Measurements from ENCODE around the gene PRCC.

Gene PRCC

GRCh38 chr1:156805766-156806511 lies 38.6 kb downstream of the PRCC start:
- Histone ChIP-seq H3K4me3 (ENCODE audit: low read length) (no peak overlapping the region), H3K27ac (ENCODE audit: low read depth, low read length) (no peak overlapping the region), H3K23ac (ENCODE audit: low read length) (no peak overlapping the region), H3K79me2 (ENCODE audit: control insufficient read depth, insufficient read depth, low read length) (no peaks in the 10 kb centered on the region), H3K18ac (ENCODE audit: low read length) (no peak overlapping the region), H4K8ac (ENCODE audit: low read depth, low read length) (no peak overlapping the region), H3K9ac (ENCODE audit: low read length) (no peak overlapping the region), H3K4me1 (ENCODE audit: control insufficient read depth, low read depth, low read length) (no peaks in the 10 kb centered on the region), H3K36me3 (ENCODE audit: control insufficient read depth, insufficient read depth, low read length) (peaks cover 2% of the 10 kb centered on the region), H2AK5ac (ENCODE audit: low read length) (no peak overlapping the region), H2BK15ac (replicated peaks; ENCODE audit: low read depth) (no peak overlapping the region), H3K27me3 (ENCODE audit: insufficient read depth, low read length, poor library complexity) (no peaks in the 10 kb centered on the region), H3K4me2 (ENCODE audit: low read length) (no peak overlapping the region), H3K56ac (ENCODE audit: low read length) (no peak overlapping the region), H2BK5ac (ENCODE audit: low read length) (no peak overlapping the region), H3K4ac (ENCODE audit: low read depth, low read length) (no peak overlapping the region), H2BK120ac (ENCODE audit: low read depth, low read length) (no peak overlapping the region), H4K5ac (ENCODE audit: low read length) (no peak overlapping the region), H3K79me1 (ENCODE audit: low read length) (no peaks in the 10 kb centered on the region)
- no peak for DNase-seq
- WGBS (ENCODE audit: extremely low coverage, insufficient coverage, low lambda C conversion rate): no CpG with 5 or more reads among the region's 3 CpGs

GRCh38 chr1:156806512-156807440 lies 39.4 kb downstream of the PRCC start:
- no peak overlapping the region for H4K5ac ChIP-seq (ENCODE audit: low read length)
- no peak overlapping the region for H3K18ac ChIP-seq (ENCODE audit: low read length)

GRCh38 chr1:156807627-156808026 lies 40.3 kb downstream of the PRCC start:
- DNase-seq: no peak
- Histone ChIP-seq H3K36me3 (ENCODE audit: control insufficient read depth, insufficient read depth, low read length) (no peaks in the 10 kb centered on the region), H2BK120ac (ENCODE audit: low read depth, low read length) (no peak overlapping the region), H3K27me3 (ENCODE audit: insufficient read depth, low read length, poor library complexity) (no peaks in the 10 kb centered on the region), H3K4me2 (ENCODE audit: low read length) (no peak overlapping the region), H3K18ac (ENCODE audit: low read length) (no peak overlapping the region), H4K8ac (ENCODE audit: low read depth, low read length) (no peak overlapping the region), H2BK15ac (replicated peaks; ENCODE audit: low read depth) (no peak overlapping the region), H3K9ac (ENCODE audit: low read length) (no peak overlapping the region), H4K5ac (ENCODE audit: low read length) (no peak overlapping the region), H3K79me2 (ENCODE audit: control insufficient read depth, insufficient read depth, low read length) (no peaks in the 10 kb centered on the region), H3K56ac (ENCODE audit: low read length) (no peak overlapping the region), H2AK5ac (ENCODE audit: low read length) (no peak overlapping the region), H3K27ac (ENCODE audit: low read depth, low read length) (no peak overlapping the region), H2BK5ac (ENCODE audit: low read length) (no peak overlapping the region), H3K4ac (ENCODE audit: low read depth, low read length) (no peak overlapping the region), H3K79me1 (ENCODE audit: low read length) (no peaks in the 10 kb centered on the region), H3K4me3 (ENCODE audit: low read length) (no peak overlapping the region), H3K23ac (ENCODE audit: low read length) (no peak overlapping the region), H3K4me1 (ENCODE audit: control insufficient read depth, low read depth, low read length) (no peaks in the 10 kb centered on the region)
- no CpG with 5 or more reads among the region's 2 CpGs for WGBS (ENCODE audit: extremely low coverage, insufficient coverage, low lambda C conversion rate)

More at GRCh38 chr1:156806512-156807440, 39.4 kb downstream of the PRCC start:
- Histone ChIP-seq H2BK120ac (ENCODE audit: low read depth, low read length) (no peak overlapping the region), H3K79me1 (ENCODE audit: low read length) (no peaks in the 10 kb centered on the region), H3K23ac (ENCODE audit: low read length) (no peak overlapping the region), H3K4ac (ENCODE audit: low read depth, low read length) (no peak overlapping the region), H3K9ac (ENCODE audit: low read length) (no peak overlapping the region), H3K27me3 (ENCODE audit: insufficient read depth, low read length, poor library complexity) (no peaks in the 10 kb centered on the region), H3K27ac (ENCODE audit: low read depth, low read length) (no peak overlapping the region), H3K36me3 (ENCODE audit: control insufficient read depth, insufficient read depth, low read length) (no peaks in the 10 kb centered on the region), H3K4me3 (ENCODE audit: low read length) (no peak overlapping the region), H4K8ac (ENCODE audit: low read depth, low read length) (no peak overlapping the region), H3K56ac (ENCODE audit: low read length) (no peak overlapping the region), H2AK5ac (ENCODE audit: low read length) (no peak overlapping the region), H2BK15ac (replicated peaks; ENCODE audit: low read depth) (no peak overlapping the region), H3K4me2 (ENCODE audit: low read length) (no peak overlapping the region), H3K79me2 (ENCODE audit: control insufficient read depth, insufficient read depth, low read length) (no peaks in the 10 kb centered on the region), H3K4me1 (ENCODE audit: control insufficient read depth, low read depth, low read length) (no peaks in the 10 kb centered on the region), H2BK5ac (ENCODE audit: low read length) (no peak overlapping the region)
- no peak for DNase-seq
- no CpG with 5 or more reads among the region's 7 CpGs for WGBS (ENCODE audit: extremely low coverage, insufficient coverage, low lambda C conversion rate)

- no peak overlapping the region for H3K4me2 ChIP-seq (ENCODE audit: low read length)
- no peak overlapping the region for H2BK15ac ChIP-seq (replicated peaks; ENCODE audit: low read depth)
- no peak overlapping the region for H3K56ac ChIP-seq (ENCODE audit: low read length)
- H3K18ac ChIP-seq (ENCODE audit: low read length): no peak overlapping the region
- no peaks in the 10 kb centered on the region for H3K4me1 ChIP-seq (ENCODE audit: control insufficient read depth, low read depth, low read length)
- no peak overlapping the region for H2AK5ac ChIP-seq (ENCODE audit: low read length)
- no peak overlapping the region for H3K4me3 ChIP-seq (ENCODE audit: low read length)
- WGBS (ENCODE audit: extremely low coverage, insufficient coverage, low lambda C conversion rate): no CpG with 5 or more reads among the region's 16 CpGs
- H2BK120ac ChIP-seq (ENCODE audit: low read depth, low read length): no peak overlapping the region
- H3K27ac ChIP-seq (ENCODE audit: low read depth, low read length): no peak overlapping the region
- H4K5ac ChIP-seq (ENCODE audit: low read length): no peak overlapping the region
- H3K4ac ChIP-seq (ENCODE audit: low read depth, low read length): no peak overlapping the region
- no peak overlapping the region for H2BK5ac ChIP-seq (ENCODE audit: low read length)
- DNase-seq: no peak
- no peaks in the 10 kb centered on the region for H3K36me3 ChIP-seq (ENCODE audit: control insufficient read depth, insufficient read depth, low read length)
- H4K8ac ChIP-seq (ENCODE audit: low read depth, low read length): no peak overlapping the region
- no peaks in the 10 kb centered on the region for H3K79me2 ChIP-seq (ENCODE audit: control insufficient read depth, insufficient read depth, low read length)
- no peak overlapping the region for H3K23ac ChIP-seq (ENCODE audit: low read length)
- no peak overlapping the region for H3K9ac ChIP-seq (ENCODE audit: low read length)
- no peaks in the 10 kb centered on the region for H3K27me3 ChIP-seq (ENCODE audit: insufficient read depth, low read length, poor library complexity)
- no peaks in the 10 kb centered on the region for H3K79me1 ChIP-seq (ENCODE audit: low read length)
Observed at GRCh38 chr1:156808186-156809030, 41.1 kb downstream of the PRCC start.

- Histone ChIP-seq H4K5ac (ENCODE audit: low read length) (no peak overlapping the region), H2AK5ac (ENCODE audit: low read length) (no peak overlapping the region), H3K4me1 (ENCODE audit: control insufficient read depth, low read depth, low read length) (no peaks in the 10 kb centered on the region), H3K9ac (ENCODE audit: low read length) (no peak overlapping the region), H2BK5ac (ENCODE audit: low read length) (no peak overlapping the region), H3K79me2 (ENCODE audit: control insufficient read depth, insufficient read depth, low read length) (no peaks in the 10 kb centered on the region), H3K23ac (ENCODE audit: low read length) (no peak overlapping the region), H2BK15ac (replicated peaks; ENCODE audit: low read depth) (no peak overlapping the region), H2BK120ac (ENCODE audit: low read depth, low read length) (no peak overlapping the region), H4K8ac (ENCODE audit: low read depth, low read length) (no peak overlapping the region), H3K56ac (ENCODE audit: low read length) (no peak overlapping the region), H3K27ac (ENCODE audit: low read depth, low read length) (no peak overlapping the region), H3K79me1 (ENCODE audit: low read length) (no peaks in the 10 kb centered on the region), H3K18ac (ENCODE audit: low read length) (no peak overlapping the region), H3K27me3 (ENCODE audit: insufficient read depth, low read length, poor library complexity) (no peaks in the 10 kb centered on the region), H3K4me2 (ENCODE audit: low read length) (no peak overlapping the region), H3K4ac (ENCODE audit: low read depth, low read length) (no peak overlapping the region), H3K4me3 (ENCODE audit: low read length) (no peak overlapping the region), H3K36me3 (ENCODE audit: control insufficient read depth, insufficient read depth, low read length) (no peaks in the 10 kb centered on the region)
- WGBS (ENCODE audit: extremely low coverage, insufficient coverage, low lambda C conversion rate): no CpG with 5 or more reads among the region's 10 CpGs
- DNase-seq: no peak
Observed at GRCh38 chr1:156809281-156809680, 41.9 kb downstream of the PRCC start.

Data from mesendoderm (in vitro differentiated cells).